Mammary epithelial cell (primary cell): ENCODE results near the gene PTGER2.

Experiments used
- EZH2 ChIP-seq: IDR thresholded peaks from 2 replicates; pipeline ENCODE4 v1.6.1; 2012; ENCODE audit warnings: low read length, inconsistent platforms, borderline replicate concordance
- TF ChIP-seq, protein P1 (sequence below), 2 donors: IDR thresholded peaks in 1 of 2; conservative IDR thresholded peaks in 1 of 2; 2 replicates each; pipeline ENCODE4 v1.5.1; 2011 to 2012; ENCODE audit warnings: inconsistent platforms in 2 of 2, low read length in 2 of 2, mild to moderate bottlenecking in 2 of 2, control low read depth in 1 of 2, low read depth in 1 of 2; ENCODE audit not compliant: insufficient read depth in 1 of 2; ENCODE audit errors: extremely low read depth in 1 of 2

DNA sequence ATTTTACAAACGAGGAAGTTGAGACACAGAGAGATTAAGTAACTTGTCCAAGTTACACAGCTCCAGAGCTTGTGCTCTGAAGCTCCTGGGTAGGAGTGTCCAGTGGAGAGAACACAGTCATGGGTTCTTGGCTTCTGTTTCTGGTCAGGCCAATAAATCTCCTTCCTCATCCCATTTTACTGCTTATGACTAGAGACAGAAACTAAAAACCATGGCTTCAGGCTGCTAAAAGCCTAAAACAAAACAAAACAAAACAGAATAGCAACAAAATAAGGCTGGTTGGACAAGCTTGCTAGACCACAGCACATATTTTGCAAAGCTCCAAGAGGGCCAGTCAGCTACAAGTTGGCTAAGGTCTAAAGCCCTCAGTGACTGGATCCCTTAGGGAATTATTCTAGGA is 49.8 kb downstream of the PTGER2 start:
- TF ChIP-seq, protein P1, sequence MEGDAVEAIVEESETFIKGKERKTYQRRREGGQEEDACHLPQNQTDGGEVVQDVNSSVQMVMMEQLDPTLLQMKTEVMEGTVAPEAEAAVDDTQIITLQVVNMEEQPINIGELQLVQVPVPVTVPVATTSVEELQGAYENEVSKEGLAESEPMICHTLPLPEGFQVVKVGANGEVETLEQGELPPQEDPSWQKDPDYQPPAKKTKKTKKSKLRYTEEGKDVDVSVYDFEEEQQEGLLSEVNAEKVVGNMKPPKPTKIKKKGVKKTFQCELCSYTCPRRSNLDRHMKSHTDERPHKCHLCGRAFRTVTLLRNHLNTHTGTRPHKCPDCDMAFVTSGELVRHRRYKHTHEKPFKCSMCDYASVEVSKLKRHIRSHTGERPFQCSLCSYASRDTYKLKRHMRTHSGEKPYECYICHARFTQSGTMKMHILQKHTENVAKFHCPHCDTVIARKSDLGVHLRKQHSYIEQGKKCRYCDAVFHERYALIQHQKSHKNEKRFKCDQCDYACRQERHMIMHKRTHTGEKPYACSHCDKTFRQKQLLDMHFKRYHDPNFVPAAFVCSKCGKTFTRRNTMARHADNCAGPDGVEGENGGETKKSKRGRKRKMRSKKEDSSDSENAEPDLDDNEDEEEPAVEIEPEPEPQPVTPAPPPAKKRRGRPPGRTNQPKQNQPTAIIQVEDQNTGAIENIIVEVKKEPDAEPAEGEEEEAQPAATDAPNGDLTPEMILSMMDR (conservative IDR thresholded peaks at IDR 0.05 in 1 of 2, IDR thresholded peaks at IDR 0.05 in 1 of 2; ENCODE audit: extremely low read depth in 1 of 2, insufficient read depth in 1 of 2, low read depth in 1 of 2, low read length in 2 of 2), result no peak
- no peak for TF ChIP-seq EZH2
